HCEC 1CT (cell line): ENCODE data around the gene CHL1.
A peak's percentile ranks its signal among the peaks of the same experiment; 100 is the strongest.

Experiments
- DNase-seq: peaks from one replicate; pipeline ENCODE4 v3.0.0-alpha.2; 2017

CHL1 gene

DNA sequence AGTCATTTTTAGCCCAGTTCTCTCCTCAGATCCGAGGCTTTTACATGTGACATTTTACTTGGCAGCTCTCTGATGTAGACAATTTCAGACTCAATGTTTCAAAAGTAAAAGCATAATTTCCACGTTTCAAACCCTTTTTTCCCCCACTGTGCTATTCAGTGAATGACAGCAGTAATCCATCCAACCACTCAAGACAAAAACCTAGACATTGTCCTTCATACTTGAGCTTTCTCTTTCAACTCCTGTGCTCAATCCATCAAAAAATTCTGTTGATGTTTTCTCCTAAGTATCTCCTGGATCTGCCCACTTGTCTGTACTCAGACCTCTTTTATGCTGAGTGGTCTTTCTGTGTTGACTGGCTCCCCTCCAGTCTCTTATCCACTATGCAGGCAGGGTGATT, 214.7 kb downstream of the CHL1 start:
- DNase-seq: no peak

DNA sequence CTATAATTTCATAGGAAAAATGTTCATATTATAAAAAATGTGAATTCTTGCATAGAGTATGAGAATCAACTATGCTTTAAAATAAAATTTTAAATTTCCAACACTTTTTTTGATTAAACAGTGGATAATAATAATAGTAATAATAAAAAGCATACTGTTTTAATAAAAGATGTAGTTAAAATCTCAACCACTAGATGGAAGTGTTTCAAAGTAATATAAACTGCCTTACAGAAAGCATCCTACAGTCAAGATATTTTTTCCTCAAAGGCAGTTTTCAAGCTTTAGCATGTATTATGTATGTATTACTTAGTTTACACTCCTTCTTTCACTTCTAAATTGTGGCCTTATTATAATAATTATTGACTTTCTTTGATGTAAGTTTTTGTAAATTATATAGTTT, 217.5 kb downstream of the CHL1 start:
- peak; percentile 10 for DNase-seq

DNA sequence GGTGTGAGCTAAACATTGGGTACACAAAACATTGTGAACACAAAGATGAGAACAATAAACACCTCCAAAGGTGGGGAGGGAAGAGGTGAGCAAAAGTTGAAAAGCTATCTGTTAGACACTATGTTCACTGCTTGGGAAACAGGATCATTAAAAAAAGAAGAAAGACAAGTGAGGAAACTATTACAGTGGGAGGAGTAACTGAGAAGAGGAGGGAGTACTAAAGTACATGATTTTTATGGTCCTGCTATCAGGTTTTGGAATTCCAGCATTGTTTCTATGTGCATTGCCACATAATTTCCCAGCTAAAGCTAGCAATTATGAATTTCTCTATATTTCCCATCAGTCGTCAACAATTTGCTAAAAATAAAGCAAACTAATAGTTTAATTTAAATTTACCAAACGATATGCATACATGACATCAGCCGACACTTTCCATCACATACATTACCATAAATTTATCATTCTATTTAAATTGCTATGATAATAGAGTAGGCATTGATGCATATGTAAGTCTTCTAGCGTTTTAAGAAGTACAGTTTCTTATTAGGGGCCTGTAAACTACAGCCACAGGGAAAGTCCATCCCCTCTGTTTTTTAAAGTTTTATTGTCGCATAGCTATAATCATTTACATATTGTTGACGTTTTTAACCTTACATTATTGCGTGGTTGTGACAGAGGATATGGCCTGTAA, 221.8 kb downstream of the CHL1 start:
- no peak for DNase-seq

DNA sequence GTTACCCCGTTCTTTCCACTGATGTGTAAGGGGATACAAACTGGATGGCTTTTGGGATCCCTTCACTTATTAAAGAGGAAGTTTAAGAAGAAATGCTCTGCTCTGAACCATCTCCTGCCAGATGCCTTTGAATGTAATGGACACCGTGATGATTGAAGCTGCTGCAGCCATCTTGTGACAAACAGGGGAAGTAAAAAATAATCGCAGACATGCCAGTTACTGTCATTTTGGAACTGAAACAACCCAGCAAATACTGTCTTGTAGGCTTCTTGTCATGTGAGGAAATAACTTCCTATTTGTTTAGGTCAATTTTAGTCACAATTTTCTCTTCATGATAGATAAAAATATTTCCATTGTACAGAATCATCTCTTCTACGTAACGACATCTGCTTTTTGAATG, 224.0 kb downstream of the CHL1 start:
- DNase-seq: no peak

DNA sequence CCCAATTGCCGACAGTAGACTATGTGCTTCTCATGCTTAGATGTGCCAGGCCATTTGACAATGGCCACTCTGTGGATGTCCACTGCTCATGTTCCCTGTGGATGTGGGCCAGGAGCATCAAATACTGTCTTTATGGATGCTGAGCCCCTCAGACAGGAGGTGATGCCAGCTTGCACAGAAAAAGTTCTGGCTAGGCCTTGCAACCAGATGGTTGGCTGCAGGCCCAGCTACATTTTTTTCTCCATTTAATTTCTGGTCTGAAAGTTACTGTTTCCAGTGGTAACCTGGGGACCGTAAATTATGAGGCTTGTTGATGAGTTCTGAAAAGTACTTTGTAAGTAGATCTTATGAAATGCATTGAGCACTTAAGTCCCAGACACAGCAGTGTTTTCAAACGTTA, 228.5 kb downstream of the CHL1 start:
- DNase-seq: no peak

DNA sequence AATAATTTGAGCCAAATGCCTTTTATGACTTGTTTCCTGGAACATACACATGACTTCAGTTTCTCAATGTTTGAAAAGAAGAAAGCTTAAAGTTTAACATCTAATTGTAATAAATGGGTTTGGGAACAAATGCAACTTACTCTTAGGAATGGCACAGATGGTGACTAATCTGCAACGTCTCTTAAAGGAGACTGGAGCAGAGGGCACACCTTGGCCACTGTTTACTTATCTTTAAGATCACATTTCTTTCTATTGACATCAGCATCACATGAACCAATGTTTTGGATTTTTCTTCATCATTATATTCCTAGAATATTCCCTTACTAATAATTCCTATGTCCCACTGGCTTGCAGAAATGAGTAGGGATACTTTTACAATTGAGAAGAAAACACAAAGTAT, 229.5 kb downstream of the CHL1 start:
- DNase-seq: no peak

DNA sequence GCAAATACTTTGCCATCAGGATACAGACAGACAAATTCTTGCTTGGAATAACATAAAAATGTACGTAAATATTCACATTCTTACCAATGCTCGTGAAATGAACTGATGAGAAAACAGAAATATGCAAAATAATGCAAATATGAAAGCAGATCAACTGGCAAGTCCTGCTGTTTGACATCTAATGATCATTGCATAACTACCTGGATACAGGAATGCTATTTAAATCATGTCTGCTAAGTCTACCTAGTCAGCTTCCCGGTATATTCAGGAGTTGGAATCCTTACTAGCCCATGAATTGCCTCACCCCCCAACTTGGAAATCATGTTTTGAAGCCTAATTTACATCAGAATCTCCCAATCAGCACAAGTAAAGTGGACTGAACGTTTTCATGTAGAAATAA, 230.6 kb downstream of the CHL1 start:
- no peak for DNase-seq

DNA sequence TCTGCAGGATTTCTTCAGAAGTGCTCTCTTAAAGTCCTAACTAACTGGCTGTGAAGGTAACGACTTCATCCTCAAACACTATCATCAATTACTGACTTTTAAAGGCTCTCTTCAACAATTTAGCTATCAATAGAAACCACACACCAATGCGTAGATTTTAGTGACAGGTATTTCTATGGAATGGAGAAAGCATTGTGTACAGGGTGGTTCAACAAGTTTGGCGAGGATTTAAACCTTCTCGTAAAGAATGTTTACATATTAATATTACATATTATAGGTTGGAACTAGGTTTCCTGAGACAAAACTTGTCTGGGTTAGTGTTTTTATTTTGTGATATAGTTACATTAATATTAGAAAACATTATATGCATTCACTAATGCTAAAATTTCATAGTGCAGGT, 233.6 kb downstream of the CHL1 start:
- DNase-seq: no peak

DNA sequence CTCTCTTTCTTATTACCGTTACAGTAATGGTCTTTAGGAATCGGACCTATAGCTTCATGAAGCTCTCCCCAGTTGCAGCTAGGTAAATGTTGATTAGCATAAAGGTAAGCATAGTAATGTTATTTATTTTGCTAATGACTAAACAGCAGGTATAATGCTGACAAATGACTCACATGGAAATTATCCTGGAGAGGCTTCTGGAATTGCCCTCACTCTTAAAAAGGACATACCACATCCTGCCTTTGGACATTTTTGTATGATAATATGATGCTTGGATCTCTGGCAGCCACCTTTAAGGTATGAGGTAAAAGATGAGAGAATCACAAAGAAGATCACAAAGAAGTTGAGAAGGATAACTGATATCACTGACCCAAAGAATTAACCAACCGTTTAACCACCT, 238.6 kb downstream of the CHL1 start:
- no peak for DNase-seq

DNA sequence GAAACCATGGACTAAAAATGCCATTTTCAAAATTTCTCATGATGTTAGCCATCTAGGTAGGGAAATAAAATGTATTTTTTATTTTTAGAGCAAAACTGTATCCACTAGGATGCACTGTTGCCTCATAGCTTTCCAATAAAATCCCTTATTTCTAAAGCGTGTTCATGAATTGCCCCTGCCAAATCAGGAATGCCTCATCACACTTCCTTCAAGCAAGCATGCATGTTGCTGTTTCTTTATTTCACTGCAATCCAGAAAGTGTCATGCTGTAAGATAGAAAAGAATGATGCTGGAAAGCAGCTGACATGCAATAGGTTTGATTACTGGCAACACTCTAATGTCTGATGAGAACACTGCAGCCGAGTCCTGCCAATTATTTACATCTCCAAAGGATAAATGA, 239.5 kb downstream of the CHL1 start:
- DNase-seq: no peak

DNA sequence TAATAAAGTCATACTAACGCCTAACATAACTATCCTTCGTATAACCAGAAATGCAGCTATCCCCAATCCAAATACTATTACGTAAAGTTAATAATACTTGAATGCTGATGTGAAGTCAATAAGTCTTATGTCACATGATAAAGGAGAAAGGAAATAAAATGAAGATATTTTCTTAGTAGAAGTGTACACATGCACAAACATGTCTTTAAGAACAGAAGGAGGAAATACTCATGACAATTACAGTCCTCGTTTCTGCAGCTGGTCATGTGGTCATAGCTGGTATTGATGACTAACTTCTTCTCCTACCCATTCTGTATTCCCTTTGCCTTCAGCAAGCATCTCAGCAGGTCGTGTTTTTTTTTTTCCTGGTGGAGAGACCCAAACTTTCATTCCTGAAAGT, 244.3 kb downstream of the CHL1 start:
- no peak for DNase-seq

DNA sequence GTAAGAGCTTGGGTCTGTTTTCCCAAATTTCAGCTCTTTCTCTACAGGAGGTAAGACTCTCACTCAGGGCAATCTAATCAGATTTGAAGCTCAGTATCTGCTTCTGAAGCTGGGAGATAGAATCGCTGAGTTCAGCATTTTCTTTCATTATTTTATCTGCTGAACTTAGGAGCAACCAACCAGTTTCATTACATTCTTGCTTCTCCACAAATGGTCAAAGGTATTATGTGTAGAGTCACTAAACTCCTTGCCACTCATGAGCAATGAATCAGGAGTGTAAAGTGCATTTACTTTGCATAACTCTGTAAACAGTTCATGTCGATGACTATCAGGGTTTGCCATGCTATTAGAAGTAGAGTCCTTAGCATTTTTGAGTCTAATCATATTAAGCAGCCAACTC, 249.4 kb downstream of the CHL1 start:
- no peak for DNase-seq

DNA sequence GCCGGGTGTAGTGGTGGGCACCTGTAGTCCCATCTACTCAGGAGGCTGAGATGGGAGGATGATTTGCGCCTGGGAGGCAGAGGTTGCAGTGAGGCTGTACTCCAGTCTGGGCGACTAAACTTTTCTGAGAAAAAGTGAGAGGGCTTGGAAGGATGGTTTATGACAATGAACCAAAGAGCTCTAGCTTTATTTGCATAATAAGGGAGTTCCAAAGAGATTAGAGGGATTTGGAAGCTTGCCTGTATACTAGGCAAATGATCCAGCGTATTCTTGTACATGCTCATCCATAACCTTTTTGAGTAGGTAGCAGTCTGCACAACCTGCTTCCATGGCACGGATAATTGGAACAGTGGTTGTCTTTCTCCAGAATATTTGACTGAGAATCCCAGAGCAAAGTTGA, 251.1 kb downstream of the CHL1 start:
- no peak for DNase-seq

DNA sequence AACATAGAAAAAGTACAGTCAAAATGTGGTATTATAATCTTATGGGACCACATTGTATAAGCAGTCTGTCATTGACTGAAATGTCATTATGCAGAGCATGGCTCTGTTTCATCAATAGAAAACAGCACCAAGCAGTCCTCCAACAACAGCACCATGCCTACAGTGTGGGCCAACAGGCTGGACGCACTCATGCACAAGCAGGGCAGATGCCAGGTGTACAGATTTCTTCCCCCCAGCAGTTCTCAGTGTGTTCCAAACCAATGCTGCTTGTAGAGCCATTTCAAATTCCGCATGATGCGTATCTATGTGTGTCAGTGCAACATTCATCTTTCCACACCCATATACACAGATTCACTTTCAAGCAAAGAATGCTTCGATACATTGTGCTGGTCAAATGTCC, 253.1 kb downstream of the CHL1 start:
- DNase-seq: no peak

DNA sequence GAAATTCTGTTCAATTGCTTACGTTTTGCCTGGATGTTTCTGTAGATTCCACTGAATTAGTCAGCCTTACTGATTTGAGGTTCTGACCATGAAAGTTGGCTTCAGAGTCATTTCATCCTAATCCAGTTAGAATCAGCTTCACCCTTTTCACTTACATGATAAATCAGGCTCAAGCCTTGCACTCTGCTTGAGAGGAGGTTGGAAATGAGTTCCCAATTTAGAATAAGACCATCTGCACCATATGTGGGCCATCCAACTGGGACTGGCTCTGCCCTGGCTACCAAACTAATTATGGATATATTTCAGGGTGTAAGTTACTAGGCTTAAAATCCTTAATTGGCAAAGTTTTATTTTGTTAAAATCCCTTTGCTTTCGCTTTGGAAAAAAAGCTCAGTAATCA, 255.7 kb downstream of the CHL1 start:
- no peak for DNase-seq

DNA sequence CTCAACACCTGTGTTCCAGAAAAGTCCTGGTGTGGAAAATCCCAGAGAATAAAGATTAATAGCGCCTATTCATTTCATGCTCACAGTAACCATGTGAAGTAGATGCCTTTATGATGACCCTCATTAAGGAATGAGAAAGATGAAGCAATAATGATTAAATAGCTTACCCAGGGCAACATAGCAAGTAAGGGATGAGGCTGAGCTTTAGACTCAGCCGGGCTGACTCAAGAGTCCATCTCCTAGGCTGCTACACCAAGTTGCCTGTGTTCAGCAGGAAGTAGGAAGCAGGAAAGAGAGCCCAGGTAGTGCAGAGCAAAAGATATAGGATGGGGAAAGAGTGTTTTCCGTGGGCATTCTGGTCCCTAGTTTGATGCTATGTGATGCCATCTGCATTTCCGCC, 256.5 kb downstream of the CHL1 start:
- no peak for DNase-seq

DNA sequence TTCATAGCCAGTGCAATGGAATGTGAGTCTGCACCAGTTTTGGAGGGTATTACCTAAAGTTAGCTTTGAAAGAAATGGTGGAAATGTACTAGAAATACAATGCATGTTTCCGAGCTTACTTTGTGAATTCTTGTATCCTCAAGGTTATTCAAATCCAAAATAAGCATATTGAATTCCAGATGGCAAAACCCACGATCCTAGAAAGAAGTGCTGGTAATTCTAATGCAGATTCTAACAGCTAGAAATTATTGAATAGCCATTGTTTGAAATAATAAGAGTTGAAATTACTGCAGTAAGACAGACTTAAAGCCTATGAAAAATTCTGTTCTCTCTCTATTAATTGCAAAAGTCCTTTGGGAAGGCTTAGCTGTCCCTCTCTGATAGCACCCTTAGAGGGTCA, 258.4 kb downstream of the CHL1 start:
- no peak for DNase-seq

DNA sequence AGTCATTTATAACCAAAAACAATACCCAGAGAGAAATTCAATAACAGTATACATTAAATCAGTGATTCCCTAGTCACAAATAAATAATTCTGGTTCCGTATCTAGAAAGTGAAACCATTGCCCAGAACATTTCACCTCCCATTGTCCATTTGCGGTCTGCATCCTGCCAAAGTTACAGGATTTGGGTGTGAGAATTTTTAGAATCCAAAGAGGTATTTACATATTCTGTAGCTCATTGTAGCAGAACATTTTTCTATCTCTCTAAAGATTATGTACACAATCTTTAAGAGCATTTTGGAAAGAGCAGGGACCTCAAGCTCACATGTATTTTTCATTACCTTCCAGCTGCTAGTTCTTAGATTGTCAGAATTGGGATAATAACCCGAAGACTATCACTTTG, 261.6 kb downstream of the CHL1 start:
- DNase-seq: no peak

DNA sequence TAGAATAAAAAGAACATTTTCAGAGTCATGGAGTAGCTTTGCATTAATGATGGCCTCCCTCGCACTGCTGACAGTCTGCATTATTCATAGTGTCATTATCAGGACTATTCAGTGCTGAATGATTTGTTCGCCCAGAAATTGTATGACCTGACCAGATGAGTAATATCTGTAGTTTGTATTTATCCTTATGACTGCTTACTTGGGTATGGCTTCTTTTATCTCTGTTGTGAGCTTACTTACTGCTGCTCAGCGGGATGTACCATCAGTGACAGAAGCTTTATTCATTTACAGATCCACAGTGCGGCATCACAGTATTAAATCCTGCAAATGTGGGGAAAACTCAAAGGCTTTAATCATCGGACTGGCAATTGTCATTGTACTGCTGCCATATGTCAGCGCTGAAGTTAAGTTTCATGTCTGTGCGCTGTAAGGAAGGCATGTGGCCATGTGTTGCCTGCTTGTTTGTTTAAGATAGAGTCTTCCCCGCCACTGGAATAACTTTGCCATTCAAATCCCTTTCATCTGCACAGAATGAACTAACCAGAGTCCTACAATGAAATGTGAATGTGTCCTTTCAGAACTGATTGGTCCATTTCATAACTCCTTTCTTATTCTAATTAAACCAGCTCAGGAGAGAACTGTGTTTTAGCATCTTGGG, 262.2 kb downstream of the CHL1 start:
- no peak for DNase-seq
